ENCODE results near the gene EARS2.

EARS2 gene

DNA sequence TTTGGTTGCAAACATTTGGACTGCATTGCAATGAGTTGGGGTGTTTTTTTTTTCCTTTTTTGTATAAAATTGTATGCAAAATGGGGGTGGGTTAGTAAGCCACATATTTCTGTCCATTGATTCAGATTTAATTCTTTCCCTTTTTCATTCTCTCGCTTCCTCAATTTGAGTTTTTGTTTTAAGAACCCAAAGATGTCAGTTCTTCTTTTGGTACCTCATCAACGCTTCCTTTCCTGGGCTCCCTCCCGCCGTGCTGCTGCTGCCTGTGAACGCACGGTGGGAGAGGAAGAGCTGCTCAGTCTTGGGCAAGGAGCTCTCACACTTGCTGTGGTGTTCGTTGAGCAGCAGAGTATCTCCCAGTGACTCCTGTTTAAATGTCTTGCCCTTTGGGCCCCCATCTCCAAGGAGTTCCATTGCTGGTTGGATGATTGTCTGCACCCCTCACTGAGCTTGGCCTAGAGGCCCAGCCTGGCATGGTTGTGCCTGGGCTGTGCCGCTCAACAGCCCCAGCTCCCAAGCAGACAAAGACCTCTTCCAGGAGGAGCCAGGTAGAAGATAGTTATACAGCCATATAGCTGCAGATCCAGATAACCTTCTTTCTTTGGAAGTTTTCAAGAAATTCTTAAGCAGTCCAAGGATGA lies 14.0 kb upstream of the EARS2 start:
- Histone ChIP-seq H3K9ac (ENCODE audit: low read depth in 1 of 2, low read length in 2 of 2) (no peak overlapping the region), H3K36me3 (ENCODE audit: control insufficient read depth in 2 of 2, insufficient read depth in 2 of 2, low read length in 2 of 2) (peaks cover 45 to 56% of the 10 kb centered on the region in 2 donors)

GRCh38 chr16:23567602-23568001 lies 10.5 kb upstream of the EARS2 start:
- no peaks in the 10 kb centered on the region for H3K9me3 ChIP-seq (ENCODE audit: control insufficient read depth in 2 of 2, low read length in 2 of 2)
- H3K4me1 ChIP-seq (ENCODE audit: control insufficient read depth in 2 of 2, insufficient read depth in 2 of 2, low read length in 2 of 2) = no peaks in the 10 kb centered on the region
- no peak overlapping the region for H3K27ac ChIP-seq (ENCODE audit: low read depth in 2 of 2, low read length in 2 of 2)
- no peak overlapping the region for H3K4me3 ChIP-seq (ENCODE audit: low read length in 2 of 2)
- H3K27me3 ChIP-seq (ENCODE audit: control insufficient read depth in 2 of 2, insufficient read depth in 2 of 2, low read length in 2 of 2) = no peaks in the 10 kb centered on the region
- H3K9ac ChIP-seq (ENCODE audit: low read depth in 1 of 2, low read length in 2 of 2) = no peak overlapping the region
- peaks cover 74% of the 10 kb centered on the region in 2 donors for H3K36me3 ChIP-seq (ENCODE audit: control insufficient read depth in 2 of 2, insufficient read depth in 2 of 2, low read length in 2 of 2)

More for the DNA sequence above, 14.0 kb upstream of the EARS2 start:
- Histone ChIP-seq H3K27me3 (ENCODE audit: control insufficient read depth in 2 of 2, insufficient read depth in 2 of 2, low read length in 2 of 2) (no peaks in the 10 kb centered on the region), H3K27ac (ENCODE audit: low read depth in 2 of 2, low read length in 2 of 2) (no peak overlapping the region), H3K4me3 (ENCODE audit: low read length in 2 of 2) (no peak overlapping the region), H3K9me3 (ENCODE audit: control insufficient read depth in 2 of 2, low read length in 2 of 2) (no peaks in the 10 kb centered on the region), H3K4me1 (ENCODE audit: control insufficient read depth in 2 of 2, insufficient read depth in 2 of 2, low read length in 2 of 2) (no peaks in the 10 kb centered on the region)

DNA sequence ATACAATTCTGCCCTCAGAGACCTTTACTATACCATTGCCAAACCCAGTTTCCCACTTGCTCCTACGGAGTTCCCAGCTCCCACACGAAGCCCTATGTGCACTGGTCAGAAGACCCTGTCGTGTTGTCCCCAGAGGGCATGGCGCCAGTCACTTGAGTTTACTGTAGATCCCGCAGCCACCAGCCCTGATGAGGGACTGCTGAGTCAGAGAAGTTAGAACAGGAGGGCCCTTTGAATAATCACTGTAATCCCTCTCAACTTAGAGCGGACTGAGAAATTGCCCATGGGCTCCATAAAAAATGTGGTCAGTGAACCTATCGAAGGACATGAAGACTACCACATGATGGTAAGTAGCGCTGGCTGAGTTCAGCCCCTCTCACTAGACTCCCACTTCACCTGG lies 9.6 kb upstream of the EARS2 start:
- H3K27ac ChIP-seq (ENCODE audit: low read depth in 2 of 2, low read length in 2 of 2) = no peak overlapping the region
- H3K4me1 ChIP-seq (ENCODE audit: control insufficient read depth in 2 of 2, insufficient read depth in 2 of 2, low read length in 2 of 2) = no peaks in the 10 kb centered on the region
- no peak overlapping the region for H3K4me3 ChIP-seq (ENCODE audit: low read length in 2 of 2)
- peaks cover 70 to 75% of the 10 kb centered on the region in 2 donors for H3K36me3 ChIP-seq (ENCODE audit: control insufficient read depth in 2 of 2, insufficient read depth in 2 of 2, low read length in 2 of 2)
- H3K27me3 ChIP-seq (ENCODE audit: control insufficient read depth in 2 of 2, insufficient read depth in 2 of 2, low read length in 2 of 2) = no peaks in the 10 kb centered on the region
- H3K9me3 ChIP-seq (ENCODE audit: control insufficient read depth in 2 of 2, low read length in 2 of 2) = no peaks in the 10 kb centered on the region
- H3K9ac ChIP-seq (ENCODE audit: low read depth in 1 of 2, low read length in 2 of 2) = no peak overlapping the region

- Histone ChIP-seq H3K9me3 (ENCODE audit: control insufficient read depth in 2 of 2, low read length in 2 of 2) (no peaks in the 10 kb centered on the region), H3K27ac (ENCODE audit: low read depth in 2 of 2, low read length in 2 of 2) (no peak overlapping the region), H3K27me3 (ENCODE audit: control insufficient read depth in 2 of 2, insufficient read depth in 2 of 2, low read length in 2 of 2) (no peaks in the 10 kb centered on the region), H3K9ac (ENCODE audit: low read depth in 1 of 2, low read length in 2 of 2) (no peak overlapping the region), H3K4me3 (ENCODE audit: low read length in 2 of 2) (no peak overlapping the region), H3K4me1 (ENCODE audit: control insufficient read depth in 2 of 2, insufficient read depth in 2 of 2, low read length in 2 of 2) (no peaks in the 10 kb centered on the region), H3K36me3 (ENCODE audit: control insufficient read depth in 2 of 2, insufficient read depth in 2 of 2, low read length in 2 of 2) (peaks cover 65 to 73% of the 10 kb centered on the region in 2 donors)
Observed at GRCh38 chr16:23564575-23565363, 7.6 kb upstream of the EARS2 start.

- Histone ChIP-seq H3K4me3 (ENCODE audit: low read length in 2 of 2) (no peak overlapping the region), H3K27me3 (ENCODE audit: control insufficient read depth in 2 of 2, insufficient read depth in 2 of 2, low read length in 2 of 2) (no peaks in the 10 kb centered on the region), H3K4me1 (ENCODE audit: control insufficient read depth in 2 of 2, insufficient read depth in 2 of 2, low read length in 2 of 2) (peaks cover 3 to 4% of the 10 kb centered on the region in 2 donors), H3K36me3 (ENCODE audit: control insufficient read depth in 2 of 2, insufficient read depth in 2 of 2, low read length in 2 of 2) (peaks cover 65 to 75% of the 10 kb centered on the region in 2 donors), H3K27ac (ENCODE audit: low read depth in 2 of 2, low read length in 2 of 2) (no peak overlapping the region), H3K9me3 (ENCODE audit: control insufficient read depth in 2 of 2, low read length in 2 of 2) (no peaks in the 10 kb centered on the region), H3K9ac (ENCODE audit: low read depth in 1 of 2, low read length in 2 of 2) (no peak overlapping the region)
Observed at GRCh38 chr16:23563186-23563585, 6.0 kb upstream of the EARS2 start.

DNA sequence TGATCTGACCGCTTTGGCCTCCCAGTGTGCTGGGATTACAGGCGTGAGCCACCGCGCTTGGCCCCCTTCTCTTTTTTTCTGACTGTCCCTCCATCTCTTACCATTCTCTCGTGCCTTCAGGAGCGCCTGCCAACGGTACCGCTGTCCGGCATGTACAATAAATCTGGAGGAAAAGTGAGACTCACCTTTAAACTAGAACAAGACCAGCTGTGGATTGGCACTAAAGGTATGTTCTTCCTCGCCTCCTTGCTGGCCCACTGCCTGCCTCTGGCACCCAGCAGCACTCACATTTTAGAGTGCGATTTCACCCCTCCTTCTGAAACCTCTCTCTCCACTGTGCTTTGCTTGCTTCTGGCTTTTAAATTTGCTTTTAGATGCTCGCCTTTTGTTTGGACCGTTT lies 5.4 kb upstream of the EARS2 start:
- peaks cover 5 to 6% of the 10 kb centered on the region in 2 donors for H3K4me1 ChIP-seq (ENCODE audit: control insufficient read depth in 2 of 2, insufficient read depth in 2 of 2, low read length in 2 of 2)
- no peak overlapping the region for H3K4me3 ChIP-seq (ENCODE audit: low read length in 2 of 2)
- no peaks in the 10 kb centered on the region for H3K27me3 ChIP-seq (ENCODE audit: control insufficient read depth in 2 of 2, insufficient read depth in 2 of 2, low read length in 2 of 2)
- no peak overlapping the region for H3K27ac ChIP-seq (ENCODE audit: low read depth in 2 of 2, low read length in 2 of 2)
- no peak overlapping the region for H3K9ac ChIP-seq (ENCODE audit: low read depth in 1 of 2, low read length in 2 of 2)
- peaks cover 61 to 71% of the 10 kb centered on the region in 2 donors for H3K36me3 ChIP-seq (ENCODE audit: control insufficient read depth in 2 of 2, insufficient read depth in 2 of 2, low read length in 2 of 2)
- no peaks in the 10 kb centered on the region for H3K9me3 ChIP-seq (ENCODE audit: control insufficient read depth in 2 of 2, low read length in 2 of 2)

DNA sequence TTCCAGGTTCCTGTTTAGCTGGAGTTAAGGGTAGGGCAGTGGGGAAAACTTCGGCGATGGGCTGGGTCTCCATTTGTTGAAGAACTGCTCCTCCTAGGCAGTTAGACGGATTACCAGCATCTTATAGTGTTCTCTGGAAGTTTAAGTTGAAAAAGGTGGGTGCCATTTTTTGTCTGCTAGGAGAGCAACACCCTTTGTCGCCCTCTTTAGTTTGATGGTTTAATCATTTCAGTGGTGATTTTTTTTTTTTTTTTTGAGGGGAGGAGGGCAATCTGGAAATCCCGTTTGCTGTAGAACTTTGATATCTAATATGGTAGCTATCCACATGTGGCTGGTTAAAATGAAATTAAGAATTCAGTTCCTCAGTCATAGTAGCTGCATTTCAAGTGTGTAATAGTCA lies 4.4 kb upstream of the EARS2 start:
- H3K4me3 ChIP-seq (ENCODE audit: low read length in 2 of 2) = no peak overlapping the region
- H3K27me3 ChIP-seq (ENCODE audit: control insufficient read depth in 2 of 2, insufficient read depth in 2 of 2, low read length in 2 of 2) = no peaks in the 10 kb centered on the region
- no peak overlapping the region for H3K27ac ChIP-seq (ENCODE audit: low read depth in 2 of 2, low read length in 2 of 2)
- no peaks in the 10 kb centered on the region for H3K9me3 ChIP-seq (ENCODE audit: control insufficient read depth in 2 of 2, low read length in 2 of 2)
- no peak overlapping the region for H3K9ac ChIP-seq (ENCODE audit: low read depth in 1 of 2, low read length in 2 of 2)
- peaks cover 51 to 62% of the 10 kb centered on the region in 2 donors for H3K36me3 ChIP-seq (ENCODE audit: control insufficient read depth in 2 of 2, insufficient read depth in 2 of 2, low read length in 2 of 2)
- peaks cover 6 to 8% of the 10 kb centered on the region in 2 donors for H3K4me1 ChIP-seq (ENCODE audit: control insufficient read depth in 2 of 2, insufficient read depth in 2 of 2, low read length in 2 of 2)

DNA sequence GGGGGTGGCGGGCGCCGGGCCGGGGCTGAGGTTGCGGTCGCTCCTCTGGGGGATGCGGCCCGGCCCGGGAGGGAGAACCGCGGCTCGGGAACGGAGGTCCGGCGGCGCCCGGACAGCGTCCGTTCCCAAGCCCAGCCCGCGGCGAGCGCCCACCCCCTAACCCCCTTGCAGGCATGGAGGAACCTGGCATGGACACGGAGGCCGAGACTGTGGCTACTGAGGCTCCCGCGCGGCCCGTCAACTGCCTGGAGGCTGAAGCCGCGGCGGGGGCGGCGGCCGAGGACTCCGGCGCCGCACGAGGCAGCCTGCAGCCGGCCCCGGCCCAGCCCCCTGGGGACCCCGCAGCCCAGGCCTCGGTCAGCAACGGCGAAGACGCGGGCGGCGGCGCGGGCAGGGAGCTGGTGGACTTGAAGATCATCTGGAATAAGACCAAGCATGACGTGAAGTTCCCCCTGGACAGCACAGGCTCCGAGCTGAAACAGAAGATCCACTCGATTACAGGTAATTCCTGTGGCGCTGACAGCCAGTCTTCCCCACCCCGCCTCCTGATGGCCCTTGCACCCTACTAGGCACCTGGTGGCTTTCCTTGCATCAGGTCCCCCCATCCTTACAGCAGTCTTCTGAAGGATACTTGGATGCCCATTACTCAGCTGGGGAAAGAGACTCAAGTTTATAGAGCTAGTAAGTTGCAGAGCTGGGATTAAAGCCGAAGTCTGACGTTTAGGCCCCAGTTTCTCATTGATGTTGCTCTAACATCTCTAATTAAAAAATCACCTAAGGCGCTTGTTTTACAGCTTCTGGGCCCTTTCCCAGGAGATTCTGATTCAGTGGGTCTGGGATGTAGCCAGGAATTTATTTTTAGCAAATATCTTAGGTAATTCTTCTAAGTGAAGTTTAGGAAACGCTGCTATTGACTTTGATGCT lies 891 bp upstream of the EARS2 start:
- Histone ChIP-seq H3K9ac (ENCODE audit: low read depth in 1 of 2, low read length in 2 of 2) (peak overlapping the region; percentile 69 to 75), H3K36me3 (ENCODE audit: control insufficient read depth in 2 of 2, insufficient read depth in 2 of 2, low read length in 2 of 2) (peaks cover 24 to 32% of the 10 kb centered on the region in 2 donors), H3K27ac (ENCODE audit: low read depth in 2 of 2, low read length in 2 of 2) (peak overlapping the region; percentile 83 to 86), H3K4me1 (ENCODE audit: control insufficient read depth in 2 of 2, insufficient read depth in 2 of 2, low read length in 2 of 2) (peaks cover 6 to 8% of the 10 kb centered on the region in 2 donors), H3K4me3 (ENCODE audit: low read length in 2 of 2) (peak overlapping the region; percentile 75 to 81), H3K27me3 (ENCODE audit: control insufficient read depth in 2 of 2, insufficient read depth in 2 of 2, low read length in 2 of 2) (no peaks in the 10 kb centered on the region), H3K9me3 (ENCODE audit: control insufficient read depth in 2 of 2, low read length in 2 of 2) (no peaks in the 10 kb centered on the region)

GRCh38 chr16:23554536-23554935 lies 2.6 kb downstream of the EARS2 start:
- Histone ChIP-seq H3K36me3 (ENCODE audit: control insufficient read depth in 2 of 2, insufficient read depth in 2 of 2, low read length in 2 of 2) (peaks cover 13 to 28% of the 10 kb centered on the region in 2 donors), H3K4me3 (ENCODE audit: low read length in 2 of 2) (no peak overlapping the region), H3K27ac (ENCODE audit: low read depth in 2 of 2, low read length in 2 of 2) (no peak overlapping the region)

More at GRCh38 chr16:23554536-23554935, 2.6 kb downstream of the EARS2 start:
- H3K4me1 ChIP-seq (ENCODE audit: control insufficient read depth in 2 of 2, insufficient read depth in 2 of 2, low read length in 2 of 2) = peaks cover 6 to 8% of the 10 kb centered on the region in 2 donors
- H3K9me3 ChIP-seq (ENCODE audit: control insufficient read depth in 2 of 2, low read length in 2 of 2) = no peaks in the 10 kb centered on the region
- H3K9ac ChIP-seq (ENCODE audit: low read depth in 1 of 2, low read length in 2 of 2) = no peak overlapping the region
- H3K27me3 ChIP-seq (ENCODE audit: control insufficient read depth in 2 of 2, insufficient read depth in 2 of 2, low read length in 2 of 2) = no peaks in the 10 kb centered on the region
